NCI-H1436 (cell line): Measurements from ENCODE around the gene EMILIN2.

Source experiments
- DNase-seq: peaks from one replicate; lab custom pipeline; 2025; lab: John Stamatoyannopoulos, UW

The EMILIN2 gene

GRCh38 chr18:2878656-2879330 lies 32.0 kb downstream of the EMILIN2 start:
- DNase-seq: no peak

GRCh38 chr18:2879889-2880288 lies 33.1 kb downstream of the EMILIN2 start:
- no peak for DNase-seq

GRCh38 chr18:2880473-2880872 lies 33.7 kb downstream of the EMILIN2 start:
- no peak for DNase-seq

GRCh38 chr18:2881088-2881839 lies 34.5 kb downstream of the EMILIN2 start:
- DNase-seq: no peak

- no peak for DNase-seq
Measured at GRCh38 chr18:2881840-2882195, 35.0 kb downstream of the EMILIN2 start.

- no peak for DNase-seq
Measured at GRCh38 chr18:2882201-2882600, 35.4 kb downstream of the EMILIN2 start.

GRCh38 chr18:2883076-2883735 lies 36.4 kb downstream of the EMILIN2 start:
- DNase-seq: no peak

GRCh38 chr18:2884706-2885285 lies 38.0 kb downstream of the EMILIN2 start:
- no peak for DNase-seq

GRCh38 chr18:2887470-2887869 lies 40.7 kb downstream of the EMILIN2 start:
- DNase-seq: no peak

- no peak for DNase-seq
Measured at GRCh38 chr18:2889761-2890192, 43.0 kb downstream of the EMILIN2 start.

GRCh38 chr18:2890606-2891005 lies 43.8 kb downstream of the EMILIN2 start:
- DNase-seq: no peak

- DNase-seq: no peak
Measured at GRCh38 chr18:2891526-2892431, 45.0 kb downstream of the EMILIN2 start.

- no peak for DNase-seq
Measured at GRCh38 chr18:2893056-2893455, 46.2 kb downstream of the EMILIN2 start.

GRCh38 chr18:2893676-2894075 lies 46.9 kb downstream of the EMILIN2 start:
- DNase-seq: no peak

GRCh38 chr18:2894131-2894840 lies 47.5 kb downstream of the EMILIN2 start:
- DNase-seq: no peak

- DNase-seq: no peak
Measured at GRCh38 chr18:2894841-2895370, 48.1 kb downstream of the EMILIN2 start.

- no peak for DNase-seq
Measured at GRCh38 chr18:2895391-2895790, 48.6 kb downstream of the EMILIN2 start.

GRCh38 chr18:2896990-2897389 lies 50.2 kb downstream of the EMILIN2 start:
- DNase-seq: no peak

- DNase-seq: no peak
Measured at GRCh38 chr18:2897448-2898185, 50.8 kb downstream of the EMILIN2 start.

GRCh38 chr18:2898186-2898640 lies 51.4 kb downstream of the EMILIN2 start:
- DNase-seq: no peak
